ENCODE data around the gene ZNF583. TPM values are rescaled to one million over a fixed set of nuclear protein-coding genes. Genes with fewer than 3 reads are reported as not detected.

Gene ZNF583
- total RNA-seq, 1 donor from 2014 or later, result 0.75 TPM

DNA sequence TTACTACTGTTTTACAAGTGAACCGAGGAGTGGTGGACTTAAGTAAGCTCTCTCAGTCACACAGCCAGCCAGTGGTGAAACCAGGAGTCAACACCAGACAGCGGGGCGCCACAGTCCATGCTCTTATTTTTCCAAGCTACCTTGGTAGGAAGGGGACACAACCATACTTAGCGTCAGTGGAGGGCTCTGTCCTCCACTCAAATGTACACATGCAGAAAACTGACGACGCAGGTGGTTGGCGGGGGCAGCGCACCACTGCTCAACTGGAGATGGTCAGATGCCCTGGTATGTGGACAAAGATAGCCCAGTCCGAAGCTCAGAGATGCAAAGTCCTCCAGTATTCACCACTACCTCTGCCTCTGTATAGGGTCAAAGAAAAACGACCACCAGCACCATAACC, 72.0 kb downstream of the ZNF583 start:
- no peak for DNase-seq (ENCODE audit: low read depth)
- TF ChIP-seq, protein P1, sequence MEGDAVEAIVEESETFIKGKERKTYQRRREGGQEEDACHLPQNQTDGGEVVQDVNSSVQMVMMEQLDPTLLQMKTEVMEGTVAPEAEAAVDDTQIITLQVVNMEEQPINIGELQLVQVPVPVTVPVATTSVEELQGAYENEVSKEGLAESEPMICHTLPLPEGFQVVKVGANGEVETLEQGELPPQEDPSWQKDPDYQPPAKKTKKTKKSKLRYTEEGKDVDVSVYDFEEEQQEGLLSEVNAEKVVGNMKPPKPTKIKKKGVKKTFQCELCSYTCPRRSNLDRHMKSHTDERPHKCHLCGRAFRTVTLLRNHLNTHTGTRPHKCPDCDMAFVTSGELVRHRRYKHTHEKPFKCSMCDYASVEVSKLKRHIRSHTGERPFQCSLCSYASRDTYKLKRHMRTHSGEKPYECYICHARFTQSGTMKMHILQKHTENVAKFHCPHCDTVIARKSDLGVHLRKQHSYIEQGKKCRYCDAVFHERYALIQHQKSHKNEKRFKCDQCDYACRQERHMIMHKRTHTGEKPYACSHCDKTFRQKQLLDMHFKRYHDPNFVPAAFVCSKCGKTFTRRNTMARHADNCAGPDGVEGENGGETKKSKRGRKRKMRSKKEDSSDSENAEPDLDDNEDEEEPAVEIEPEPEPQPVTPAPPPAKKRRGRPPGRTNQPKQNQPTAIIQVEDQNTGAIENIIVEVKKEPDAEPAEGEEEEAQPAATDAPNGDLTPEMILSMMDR (conservative IDR thresholded peaks at IDR 0.05; ENCODE audit: low read depth, low read length), result no peak
- H3K4me3 ChIP-seq (ENCODE audit: low read depth, low read length), result peak overlapping the region; percentile 72

Other genes with a start within 250 kb of the ZNF583 start
- not detected in 2 replicates for gene GALP, start 228.3 kb upstream of the ZNF583 start, total RNA-seq
- gene ZSCAN5B, start 206.5 kb upstream of the ZNF583 start, total RNA-seq, result not detected in 2 replicates
- not detected in 2 replicates for gene ZSCAN5C, start 202.1 kb upstream of the ZNF583 start, total RNA-seq
- gene EDDM13, start 131.6 kb upstream of the ZNF583 start, total RNA-seq, result not detected in 2 replicates
- gene ZSCAN5A, start 89.5 kb upstream of the ZNF583 start, total RNA-seq, result 1.4 and 5.4 TPM in 2 replicates
- gene ZNF582, start 10.8 kb upstream of the ZNF583 start, total RNA-seq, result 1.6 and 2.5 TPM in 2 replicates
- gene ZNF667, start 73.0 kb downstream of the ZNF583 start, total RNA-seq, result 3.0 and 6.1 TPM in 2 replicates
- gene ZNF471, start 103.5 kb downstream of the ZNF583 start, total RNA-seq, result 0.69 and 1.0 TPM in 2 replicates
- 7.9 and 12.2 TPM in 2 replicates for gene ZFP28, start 134.6 kb downstream of the ZNF583 start, total RNA-seq
- gene ZNF470, start 163.1 kb downstream of the ZNF583 start, total RNA-seq, result 1.2 and 3.1 TPM in 2 replicates
- gene ZNF71, start 191.0 kb downstream of the ZNF583 start, total RNA-seq, result 6.7 and 8.8 TPM in 2 replicates
- 0.07 TPM in 1 of 2 replicates, not detected in the other for gene SMIM17, start 238.8 kb downstream of the ZNF583 start, total RNA-seq